RWPE1 (cell line): ENCODE results near the gene TGM5.

ENCODE experiments used
- CTCF ChIA-PET: fragments of 350-600 bp; sonication (Branson Sonifier 250); formaldehyde crosslinking; extraction: SDS; loops from one replicate; lab custom pipeline; 2021; lab: Yijun Ruan, JAX
- POLR2A ChIA-PET: fragments of 400-600 bp; formaldehyde crosslinking; extraction: SDS; loops from one replicate; lab custom pipeline; 2020; ENCODE audit warnings: antibody characterized with exemption; ENCODE audit not compliant: low non-redundant PET; lab: Yijun Ruan, JAX
- DNase-seq: peaks from one replicate; pipeline ENCODE4 v3.0.0; 2012; ENCODE audit warnings: low spot score
- H3K27ac ChIP-seq: fragments of 450-650 bp; 2 replicates; pipeline ENCODE4 v1.5.1; 2017
- CTCF ChIP-seq: fragments of 450-650 bp; conservative IDR thresholded peaks from 2 replicates; pipeline ENCODE4 v1.5.1; 2017; ENCODE audit warnings: low read depth, mild to moderate bottlenecking

Gene TGM5

GRCh38 chr15:43266834-43267233 lies at the start of gene TGM5:
Gene TGM5 (minus strand): TSS chr15:43266928. CDS start chr15:43266849, 79 bp downstream.
- ChIA-PET POLR2A (no interaction called here), CTCF (interaction anchor here (0.6 to 4.2 kb wide), 3 partner anchors 19 to 234 kb away, joined by 3 to 26 read pairs (median 3); no protein-coding TSS in a partner anchor)
- peak; percentile 67 for DNase-seq
- H3K27ac ChIP-seq, result no peak within 1 kb of the TSS
- no peak for TF ChIP-seq CTCF

- no peak overlapping the region for H3K27ac ChIP-seq
- POLR2A ChIA-PET, result no interaction called here
- TF ChIP-seq CTCF, result no peak
- CTCF ChIA-PET, result no interaction called here
- DNase-seq, result no peak
These were observed 47.4 kb upstream of the TGM5 start for GRCh38 chr15:43314171-43314570.

GRCh38 chr15:43312378-43312777 lies 45.6 kb upstream of the TGM5 start:
- POLR2A ChIA-PET, result no interaction called here
- CTCF ChIA-PET, result no interaction called here
- DNase-seq, result no peak
- no peak overlapping the region for H3K27ac ChIP-seq
- TF ChIP-seq CTCF, result no peak

- H3K27ac ChIP-seq, result no peak within 1 kb of the TSS
- DNase-seq, result no peak
- TF ChIP-seq CTCF, result no peak
- ChIA-PET CTCF (interaction anchor here (1.1 kb wide), 1 partner anchor 77 kb away, joined by 4 read pairs; no protein-coding TSS in a partner anchor), POLR2A (no interaction called here)
These were observed 35.6 kb upstream of the TGM5 start, which contains the start of gene TGM7 for GRCh38 chr15:43302205-43302817. Gene TGM7 (minus strand): TSS chr15:43302255.

GRCh38 chr15:43299884-43300283 lies 33.2 kb upstream of the TGM5 start:
- ChIA-PET CTCF (no interaction called here), POLR2A (no interaction called here)
- TF ChIP-seq CTCF, result no peak
- no peak for DNase-seq
- H3K27ac ChIP-seq, result no peak overlapping the region

GRCh38 chr15:43299411-43299810 lies 32.7 kb upstream of the TGM5 start:
- no peak for TF ChIP-seq CTCF
- no peak overlapping the region for H3K27ac ChIP-seq
- ChIA-PET POLR2A (no interaction called here), CTCF (no interaction called here)
- no peak for DNase-seq
